Activated CD4-positive, alpha-beta T cell treated with anti-CD3 and anti-CD28 coated beads, Interleukin-2, amount 50 U/mL, for 48 hours (primary cell): Measurements from ENCODE around the gene DAAM2.

ENCODE experiments used
- DNase-seq, 2 experiments: peaks; one replicate each; pipeline ENCODE4 v3.0.0-alpha.2; 2020

DAAM2 gene

DNA sequence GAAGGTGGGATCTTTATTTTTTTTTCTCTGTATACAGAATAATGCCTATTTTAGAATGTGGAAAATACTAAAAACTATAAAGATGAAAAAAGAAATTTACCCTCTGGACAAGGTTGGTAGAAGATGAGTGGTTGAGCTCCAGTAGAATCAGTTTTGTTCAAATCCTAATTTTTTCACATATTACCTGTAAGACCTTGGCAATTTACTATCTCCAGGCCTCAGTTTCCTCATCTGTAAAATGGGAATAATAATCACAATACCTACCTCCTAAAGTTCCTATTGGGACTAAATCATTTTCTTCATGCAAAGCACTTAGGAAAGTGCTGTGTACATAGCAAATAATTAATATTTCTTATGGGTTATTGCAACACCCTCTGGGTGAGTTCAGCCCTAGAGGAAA is 28.4 kb downstream of the DAAM2 start:
- DNase-seq: no peak

DNA sequence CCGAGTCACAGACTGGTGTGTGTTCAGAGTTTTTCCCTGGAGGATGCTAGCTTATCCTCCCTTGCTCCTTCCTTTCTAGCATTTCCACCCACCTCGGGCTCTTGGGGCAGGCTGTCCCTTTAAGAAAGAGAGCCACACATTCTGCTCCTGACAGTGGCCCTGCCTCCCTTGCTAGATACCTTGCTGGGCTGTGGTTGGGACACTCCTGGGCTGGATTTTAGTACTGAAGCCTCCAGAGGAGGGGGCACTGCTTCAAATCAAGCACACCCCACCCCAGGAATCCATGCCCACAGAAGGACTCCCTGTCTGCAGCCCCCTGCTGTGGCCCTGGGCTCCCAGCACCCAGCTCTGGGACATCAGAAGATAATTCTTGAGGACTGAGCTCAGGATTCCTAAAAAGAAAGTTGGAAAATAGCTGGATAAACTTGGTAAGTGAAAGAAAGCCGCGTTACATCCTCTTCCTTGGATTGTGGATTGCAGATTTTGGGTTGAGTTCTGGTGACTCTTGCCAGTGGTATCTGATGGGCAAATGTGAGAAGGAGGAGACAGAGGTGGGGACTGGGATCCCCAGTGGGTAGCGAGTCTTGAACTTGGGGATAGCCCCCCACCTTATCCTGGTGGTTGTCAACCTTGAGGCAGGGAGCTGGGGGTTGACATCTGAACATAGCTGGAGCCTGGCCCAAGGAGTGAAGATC is 29.0 kb downstream of the DAAM2 start:
- DNase-seq: no peak

DNA sequence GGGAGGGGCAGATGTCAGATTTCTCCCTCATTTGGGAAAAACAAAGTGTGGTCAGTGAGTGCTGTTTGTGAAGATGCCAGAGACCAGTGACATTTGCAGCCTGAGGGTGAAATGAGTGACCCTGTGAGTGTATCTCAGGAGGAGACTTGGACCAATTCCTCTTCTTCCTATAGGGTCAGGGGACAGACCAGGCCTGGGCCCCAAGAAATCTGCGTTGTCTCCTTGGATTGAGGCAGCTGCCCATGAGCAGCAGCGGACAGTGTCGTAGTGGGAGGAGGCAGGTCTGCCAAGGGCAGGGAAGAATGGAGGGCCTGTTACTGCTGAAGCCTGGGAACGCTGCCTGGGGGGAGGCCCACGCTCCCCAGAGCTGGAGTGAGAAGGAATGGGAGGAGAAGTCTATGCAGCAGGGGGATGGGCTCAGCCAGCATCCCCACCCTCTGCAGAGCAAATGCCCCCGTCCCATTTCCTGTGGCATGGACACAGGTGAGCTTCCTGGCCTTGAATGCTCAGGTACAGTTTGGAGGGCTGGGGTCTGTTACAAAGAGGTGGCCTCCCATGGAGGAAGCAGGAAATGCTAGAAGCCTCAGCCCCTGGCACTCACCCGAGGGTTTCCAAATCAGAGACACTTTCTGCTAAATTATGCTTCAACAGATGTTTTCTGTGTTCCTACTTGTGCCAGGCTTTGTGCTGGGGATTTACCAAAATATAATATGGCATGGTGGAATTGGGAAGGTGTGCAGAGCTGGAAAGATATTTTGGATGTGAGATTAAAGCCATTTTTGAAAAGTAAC is 29.8 kb downstream of the DAAM2 start:
- DNase-seq: no peak

GRCh38 chr6:39822846-39823815 is 31.0 kb downstream of the DAAM2 start:
- DNase-seq: no peak

- no peak for DNase-seq
Measured at GRCh38 chr6:39824030-39824926, 32.1 kb downstream of the DAAM2 start.

GRCh38 chr6:39829331-39829730 is 37.2 kb downstream of the DAAM2 start:
- no peak for DNase-seq

DNA sequence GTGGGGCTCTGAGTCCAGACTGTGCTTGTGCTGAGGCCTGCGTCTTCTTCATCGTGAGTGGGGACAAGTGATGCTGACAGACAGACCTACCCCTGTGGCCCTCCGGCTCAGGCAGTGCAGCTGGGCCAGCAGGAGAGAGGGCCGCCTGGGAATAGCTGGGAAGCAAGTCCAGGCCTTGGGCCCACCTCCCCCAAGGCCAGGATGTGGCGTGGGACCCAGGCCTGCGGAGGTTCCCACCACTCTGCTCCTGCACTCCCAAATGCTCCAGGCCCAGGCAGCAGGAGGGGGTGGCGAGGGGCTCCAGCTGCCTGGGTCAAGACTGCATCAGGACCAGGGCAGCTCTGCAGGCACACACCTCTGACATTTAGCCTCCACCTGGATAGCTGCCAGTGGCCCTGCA is 38.3 kb downstream of the DAAM2 start:
- no peak for DNase-seq

GRCh38 chr6:39831701-39832100 is 39.5 kb downstream of the DAAM2 start:
- no peak for DNase-seq

- no peak for DNase-seq
Measured at GRCh38 chr6:39834278-39834677, 42.1 kb downstream of the DAAM2 start.

DNA sequence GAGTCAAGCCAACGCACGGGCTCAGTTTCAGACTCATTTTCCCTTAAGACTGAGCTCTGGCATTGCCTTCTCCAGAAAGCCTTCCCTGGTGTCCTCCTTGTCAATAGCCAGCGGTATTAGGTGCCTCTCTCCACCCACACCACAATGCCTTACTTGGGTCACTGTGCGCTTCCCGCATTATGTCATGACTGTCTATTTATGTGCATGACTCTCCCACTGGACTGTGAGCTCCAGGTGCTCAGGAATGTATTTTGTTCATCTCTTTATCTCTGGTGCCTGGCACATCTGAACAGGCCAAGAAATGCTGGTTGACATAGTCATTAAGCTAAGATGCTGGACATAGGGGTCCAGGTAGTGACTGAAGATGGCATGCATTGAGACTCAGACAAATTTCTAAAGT is 42.7 kb downstream of the DAAM2 start:
- no peak for DNase-seq

- no peak for DNase-seq
Measured at GRCh38 chr6:39835821-39836295, 43.7 kb downstream of the DAAM2 start.

GRCh38 chr6:39836606-39837005 is 44.4 kb downstream of the DAAM2 start:
- DNase-seq: no peak

GRCh38 chr6:39839445-39839844 is 47.3 kb downstream of the DAAM2 start:
- no peak for DNase-seq

DNA sequence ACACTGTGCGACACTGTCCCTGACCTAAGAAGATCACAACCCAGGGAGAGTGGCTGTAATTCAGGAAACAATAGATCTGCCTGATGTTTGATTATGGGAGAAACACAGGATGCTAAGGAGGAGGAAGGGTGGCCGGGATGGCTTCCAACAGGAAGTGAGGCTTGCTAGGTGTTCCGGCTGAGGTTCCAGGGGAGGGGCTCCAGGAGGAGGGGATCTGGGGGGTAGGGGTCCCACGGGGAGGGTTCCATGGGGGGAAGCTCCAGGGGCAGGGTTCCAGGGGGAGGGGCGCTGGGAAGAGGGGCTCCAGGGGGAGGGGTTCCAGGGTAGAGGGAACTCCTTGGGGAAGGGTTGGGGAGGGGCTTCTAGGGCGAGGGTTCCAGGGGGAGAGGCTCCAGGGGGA is 48.6 kb downstream of the DAAM2 start:
- no peak for DNase-seq

- DNase-seq: no peak
Measured at GRCh38 chr6:39841291-39841690, 49.1 kb downstream of the DAAM2 start.

DNA sequence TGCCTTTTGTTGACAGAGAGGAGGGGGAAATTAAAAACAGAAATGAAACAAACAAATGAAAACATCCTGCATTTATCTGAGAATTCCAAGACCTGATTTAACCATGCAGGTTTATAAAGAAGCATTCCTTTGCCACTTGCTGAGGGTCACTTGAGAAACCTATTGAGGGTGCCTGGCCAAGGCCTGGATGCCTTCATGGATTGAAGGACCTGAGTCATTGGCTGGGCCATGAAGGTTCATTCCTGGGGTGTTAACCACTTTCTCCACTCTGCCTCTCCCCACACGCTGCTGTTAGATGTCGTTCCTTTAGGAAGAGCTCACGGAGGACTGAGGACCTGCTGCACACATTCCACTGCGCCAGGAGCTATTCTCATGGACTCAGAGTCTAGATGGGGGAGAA is 49.7 kb downstream of the DAAM2 start:
- no peak for DNase-seq

DNA sequence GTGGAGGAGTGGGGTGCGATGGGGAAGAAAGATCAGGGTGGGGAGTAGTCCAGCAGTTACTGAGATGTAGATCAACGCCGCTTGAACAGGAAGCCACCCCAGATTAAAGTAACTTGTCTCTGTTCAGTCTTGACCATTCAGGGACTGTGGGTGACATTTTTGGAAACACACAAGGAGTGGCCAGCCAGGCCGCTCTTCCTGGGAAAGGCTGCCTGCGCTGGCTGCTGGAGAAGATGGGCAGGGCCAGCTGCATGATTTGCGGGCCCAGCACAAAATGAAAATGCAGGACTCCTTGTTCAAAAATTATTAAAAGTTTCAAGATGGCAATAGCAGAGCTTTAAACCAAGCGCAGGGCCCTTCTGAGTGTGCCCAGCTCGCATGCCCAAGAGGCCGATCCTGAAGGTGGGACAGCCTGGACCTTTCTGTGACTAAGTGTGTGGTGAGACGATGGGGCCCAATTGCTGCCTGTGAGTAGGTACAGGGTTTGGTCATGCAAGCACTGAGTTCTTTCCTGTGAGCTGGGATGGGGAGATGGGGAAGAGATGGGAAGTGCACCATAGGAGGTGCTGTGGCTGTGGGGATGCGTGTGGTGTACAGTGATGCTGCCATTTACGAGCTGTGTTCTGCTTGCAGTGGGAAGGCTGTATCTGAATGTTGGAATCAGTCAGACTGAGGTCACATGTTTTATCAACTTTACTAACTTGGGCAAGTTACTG is 51.3 kb downstream of the DAAM2 start:
- DNase-seq: no peak

DNA sequence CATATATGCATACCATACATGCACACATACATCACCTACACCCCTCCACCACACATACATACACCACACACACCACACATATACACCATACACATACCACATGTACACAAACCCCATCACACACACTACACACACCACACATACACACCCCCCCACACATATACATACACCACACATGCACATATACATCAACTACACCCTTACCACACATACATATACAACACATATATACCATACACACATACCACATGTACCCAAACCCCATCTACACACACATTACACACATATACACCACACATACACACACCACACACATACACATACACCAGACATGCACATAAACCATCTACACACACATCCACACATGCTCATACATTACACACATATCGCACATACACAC is 52.7 kb downstream of the DAAM2 start:
- no peak for DNase-seq

DNA sequence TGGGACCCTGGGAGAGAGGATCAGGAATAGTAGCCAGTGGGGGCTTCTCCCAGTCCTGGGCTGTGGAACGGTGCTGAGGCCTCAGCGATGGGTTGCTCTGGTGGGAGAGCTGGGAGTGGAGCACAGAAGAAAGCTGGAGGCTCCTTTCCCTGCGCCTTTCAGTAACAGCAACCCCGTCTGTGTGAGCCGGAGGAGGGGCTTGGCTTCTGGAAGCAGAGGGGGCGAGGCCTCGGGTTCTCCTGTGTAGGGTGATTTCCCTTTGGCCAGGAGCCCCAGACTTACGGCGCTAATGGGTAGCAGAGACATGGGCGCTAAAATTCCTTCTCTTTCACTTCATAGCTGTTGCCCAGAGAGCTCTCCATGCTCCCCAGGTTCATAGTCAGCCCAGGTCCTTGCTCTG is 55.0 kb downstream of the DAAM2 start:
- no peak for DNase-seq

DNA sequence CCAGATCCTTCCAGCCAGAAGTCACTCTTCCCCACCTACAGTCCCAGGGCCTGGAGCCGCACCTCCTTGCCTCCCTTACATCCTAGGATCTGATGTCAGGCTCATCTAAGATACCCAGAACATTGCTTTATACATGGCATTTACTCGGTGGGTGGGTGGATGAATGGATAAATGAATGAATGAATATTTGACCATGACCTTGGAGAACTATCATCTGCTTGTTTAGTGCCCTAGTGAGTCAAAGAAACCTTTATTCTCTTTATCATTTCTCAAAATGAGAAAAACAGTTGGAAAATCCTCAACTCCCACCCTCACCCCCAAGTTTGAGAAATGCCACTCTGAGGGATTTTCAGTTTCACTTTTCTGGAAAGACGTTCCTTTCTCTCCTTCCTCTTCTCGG is 56.0 kb downstream of the DAAM2 start:
- no peak for DNase-seq

DNA sequence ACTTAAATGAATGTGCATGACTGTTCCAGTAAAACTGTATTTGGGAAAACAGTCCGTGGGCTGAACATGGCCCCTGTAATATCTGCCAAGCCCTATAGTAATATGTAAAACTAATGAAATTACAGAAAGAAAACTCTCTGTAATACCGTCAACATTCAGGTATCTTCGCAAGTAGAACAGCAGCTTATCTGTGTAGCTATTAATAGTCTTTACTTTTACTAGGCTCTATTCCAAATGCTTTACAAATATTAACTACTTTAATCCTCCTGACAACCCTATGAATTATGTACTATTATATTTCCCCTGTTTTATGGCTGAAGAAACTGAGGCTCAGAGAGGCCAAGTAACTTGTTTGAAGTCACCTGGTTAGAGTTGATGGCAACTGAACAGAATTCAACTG is 57.1 kb downstream of the DAAM2 start:
- no peak for DNase-seq

DNA sequence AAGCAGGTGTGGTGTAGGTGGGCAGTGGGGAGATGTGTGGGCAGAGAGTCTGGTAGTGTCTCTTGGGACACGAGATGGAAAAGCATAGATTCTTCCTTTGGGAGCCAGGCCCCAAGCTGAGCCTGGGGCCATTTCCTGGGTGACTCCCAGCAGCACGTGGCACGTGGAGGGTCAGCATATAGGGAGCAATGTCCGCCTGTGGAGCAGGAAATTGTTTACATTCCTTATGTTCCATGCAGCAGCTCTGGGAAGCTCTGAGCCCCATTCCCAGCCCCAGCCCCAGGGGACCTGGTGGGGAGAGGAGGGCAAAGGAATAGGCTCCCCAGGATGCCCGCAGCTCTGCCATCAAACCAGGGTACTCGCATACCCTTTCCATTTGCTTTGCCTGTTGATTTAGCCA is 57.6 kb downstream of the DAAM2 start:
- no peak for DNase-seq
